H1 (cell line): Measurements from ENCODE around the gene CEACAM8. TPM values are rescaled to one million over a fixed set of nuclear protein-coding genes. Genes with fewer than 3 reads are reported as not detected.

ENCODE experiments used
- CTCF ChIA-PET: fragments of 300-600 bp; sonication (Branson Sonifier 250); formaldehyde crosslinking; loops from one replicate; lab custom pipeline; 2021; ENCODE audit not compliant: partially characterized antibody; lab: Charles Lee
- POLR2A ChIA-PET: fragments of 300-600 bp; sonication (Branson Sonifier 250); formaldehyde crosslinking; loops from one replicate; lab custom pipeline; 2021; ENCODE audit warnings: inconsistent platforms; ENCODE audit not compliant: partially characterized antibody; lab: Charles Lee
- DNase-seq, 2 experiments: peaks; one replicate each; pipeline versions ENCODE4 v3.0.0 to v3.0.0-alpha.2; 2010 to 2022; ENCODE audit warnings: low spot score in 2 of 2, low read depth in 1 of 2, mixed read lengths in 1 of 2
- FAIRE-seq: peaks from 2 replicates; lab custom pipeline; 2011; peaks lifted over from hg19 to GRCh38; lab: Jason Lieb, UNC
- H2AFZ ChIP-seq: 2 replicates; pipeline ENCODE4 v1.8.1; 2012; ENCODE audit warnings: low read length, inconsistent platforms
- H2AK5ac ChIP-seq: 2 replicates; pipeline ENCODE4 v1.6.1; 2013; ENCODE audit warnings: low read depth, low read length
- H2BK120ac ChIP-seq: replicated peaks from 2 replicates; pipeline ENCODE3; 2013; ENCODE audit warnings: low read depth, low read length, inconsistent platforms
- H2BK12ac ChIP-seq: 2 replicates; pipeline ENCODE4 v1.6.1; 2013; ENCODE audit warnings: low read depth, low read length
- H2BK15ac ChIP-seq: 2 replicates; pipeline ENCODE4 v1.6.1; 2013; ENCODE audit warnings: low read length
- H2BK20ac ChIP-seq: 2 replicates; pipeline ENCODE4 v1.6.1; 2013; ENCODE audit warnings: low read length
- H2BK5ac ChIP-seq: 2 replicates; pipeline ENCODE4 v1.6.1; 2013; ENCODE audit warnings: low read depth, low read length
- H3K14ac ChIP-seq: 2 replicates; pipeline ENCODE4 v1.6.1; 2013; ENCODE audit warnings: inconsistent platforms; ENCODE audit not compliant: insufficient read length
- H3K18ac ChIP-seq: 2 replicates; pipeline ENCODE4 v1.6.1; 2013; ENCODE audit warnings: low read length; ENCODE audit errors: extremely low read depth
- H3K23ac ChIP-seq: 2 replicates; pipeline ENCODE4 v1.6.1; 2013; ENCODE audit warnings: inconsistent platforms; ENCODE audit not compliant: insufficient read length
- H3K23me2 ChIP-seq: 2 replicates; pipeline ENCODE4 v1.6.1; 2013; ENCODE audit warnings: low read depth, low read length
- H3K27ac ChIP-seq: 2 replicates; pipeline ENCODE4 v1.6.1; 2011; ENCODE audit warnings: low read depth, low read length, inconsistent platforms
- H3K27me3 ChIP-seq, 4 experiments: replicated peaks in 1 of 4; 1 replicate in 1 of 4; 2 replicates in 3 of 4; pipeline versions ENCODE4 v1.6.1 to v1.8.1; 2011 to 2013; ENCODE audit warnings: low read length in 3 of 4, mild to moderate bottlenecking in 3 of 4, inconsistent platforms in 2 of 4, mixed read lengths in 2 of 4, moderate library complexity in 1 of 4; ENCODE audit not compliant: control insufficient read depth in 3 of 4, insufficient read depth in 3 of 4; ENCODE audit errors: extremely low read depth in 1 of 4
- H3K36me3 ChIP-seq, 4 experiments: 2 replicates each; pipeline versions ENCODE4 v1.6.1 to v1.8.1; 2011 to 2013; ENCODE audit warnings: mild to moderate bottlenecking in 4 of 4, low read length in 3 of 4, moderate library complexity in 2 of 4, control low read depth in 1 of 4, inconsistent platforms in 1 of 4; ENCODE audit not compliant: insufficient read depth in 4 of 4, control insufficient read depth in 2 of 4
- H3K4ac ChIP-seq: replicated peaks from 2 replicates; pipeline ENCODE3; 2013; ENCODE audit warnings: low read length, low read depth, mixed read lengths, inconsistent platforms; ENCODE audit not compliant: insufficient read length
- H3K4me1 ChIP-seq, 4 experiments: replicated peaks in 1 of 4; 1 replicate in 1 of 4; 2 replicates in 3 of 4; pipeline versions ENCODE4 v1.6.1 to v1.8.1; 2011 to 2013; ENCODE audit warnings: low read length in 3 of 4, inconsistent platforms in 2 of 4, mixed read lengths in 1 of 4; ENCODE audit not compliant: insufficient read depth in 4 of 4, control insufficient read depth in 3 of 4
- H3K4me2 ChIP-seq, 2 experiments: 2 replicates each; pipeline versions ENCODE4 v1.6.1 to v1.8.1; 2011 to 2013; ENCODE audit warnings: low read depth in 2 of 2, low read length in 2 of 2, control low read depth in 1 of 2, inconsistent platforms in 1 of 2, mild to moderate bottlenecking in 1 of 2; ENCODE audit not compliant: insufficient read depth in 1 of 2
- H3K4me3 ChIP-seq, 4 experiments: fragments of 200-600, 300-600 bp in 1 of 4; sonication (generic), shearing (Covaris generic), sonication (Bioruptor Twin) in 1 of 4; 2 replicates each; pipeline versions ENCODE4 v1.5.1 to v1.8.1; 2011 to 2016; ENCODE audit warnings: low read length in 4 of 4, low read depth in 3 of 4, control low read depth in 2 of 4, inconsistent platforms in 2 of 4, mild to moderate bottlenecking in 2 of 4, mixed read lengths in 1 of 4, moderate library complexity in 1 of 4; ENCODE audit not compliant: insufficient read depth in 2 of 4; ENCODE audit errors: extremely low read depth in 1 of 4
- H3K56ac ChIP-seq: replicated peaks from 2 replicates; pipeline ENCODE3; 2013; ENCODE audit warnings: low read depth, mild to moderate bottlenecking, mixed read lengths, low read length, inconsistent platforms; ENCODE audit not compliant: insufficient read length
- H3K79me1 ChIP-seq: 2 replicates; pipeline ENCODE4 v1.6.1; 2013; ENCODE audit warnings: low read depth, low read length, control low read depth
- H3K79me2 ChIP-seq, 2 experiments: 2 replicates each; pipeline versions ENCODE4 v1.6.1 to v1.8.1; 2012 to 2013; ENCODE audit warnings: low read length in 2 of 2, mild to moderate bottlenecking in 2 of 2, inconsistent platforms in 1 of 2; ENCODE audit not compliant: insufficient read depth in 2 of 2, control insufficient read depth in 1 of 2
- H3K9ac ChIP-seq, 4 experiments: replicated peaks in 1 of 4; 1 replicate in 1 of 4; 2 replicates in 3 of 4; pipeline versions ENCODE4 v1.6.1 to v1.8.1; 2011 to 2013; ENCODE audit warnings: low read depth in 3 of 4, low read length in 3 of 4, control low read depth in 2 of 4, mild to moderate bottlenecking in 2 of 4, moderate library complexity in 2 of 4, inconsistent platforms in 1 of 4; ENCODE audit errors: extremely low read depth in 1 of 4
- H3K9me3 ChIP-seq, 2 experiments: 2 replicates each; pipeline versions ENCODE4 v1.6.1 to v1.8.1; 2012 to 2013; ENCODE audit warnings: mild to moderate bottlenecking in 2 of 2, moderate library complexity in 2 of 2, control low read depth in 1 of 2, inconsistent platforms in 1 of 2, low read depth in 1 of 2, low read length in 1 of 2, mixed read lengths in 1 of 2; ENCODE audit not compliant: insufficient read depth in 2 of 2
- H4K20me1 ChIP-seq, 2 experiments: replicated peaks in 1 of 2; 2 replicates each; pipeline versions ENCODE3 to v1.8.1; 2011 to 2013; ENCODE audit warnings: inconsistent platforms in 2 of 2, low read length in 2 of 2, mild to moderate bottlenecking in 1 of 2; ENCODE audit not compliant: insufficient read depth in 2 of 2, control insufficient read depth in 1 of 2
- H4K5ac ChIP-seq: 2 replicates; pipeline ENCODE4 v1.6.1; 2013; ENCODE audit warnings: low read length, low read depth, mixed read lengths, inconsistent platforms; ENCODE audit not compliant: insufficient read length
- H4K8ac ChIP-seq: 2 replicates; pipeline ENCODE4 v1.8.0; 2013; ENCODE audit warnings: mild to moderate bottlenecking, moderate library complexity, low read length, inconsistent platforms; ENCODE audit not compliant: insufficient read depth; ENCODE audit errors: extremely low read depth
- H4K91ac ChIP-seq: replicated peaks from 2 replicates; pipeline ENCODE3; 2013; ENCODE audit warnings: low read length, mixed read lengths, inconsistent platforms; ENCODE audit not compliant: insufficient read length
- BCL11A ChIP-seq, 2 experiments: IDR thresholded peaks; one replicate each; pipeline ENCODE4 v1.6.1; 2011; ENCODE audit warnings: low read depth in 2 of 2, low read length in 2 of 2, mild to moderate bottlenecking in 2 of 2
- CHD1 ChIP-seq: IDR thresholded peaks from 2 replicates; pipeline ENCODE4 v1.6.1; 2012; ENCODE audit warnings: low read depth, low read length, improper control_type of control experiment
- CHD2 ChIP-seq: IDR thresholded peaks from 2 replicates; pipeline ENCODE4 v1.6.1; 2012; ENCODE audit warnings: low read length, improper control_type of control experiment
- CREB1 ChIP-seq: IDR thresholded peaks from 2 replicates; pipeline ENCODE4 v1.6.1; 2012; ENCODE audit warnings: inconsistent platforms
- FOSL1 ChIP-seq: IDR thresholded peaks from 2 replicates; pipeline ENCODE4 v1.6.1; 2011; ENCODE audit warnings: mild to moderate bottlenecking, low read depth, low read length, moderate library complexity; ENCODE audit not compliant: insufficient read depth
- HDAC6 ChIP-seq: IDR thresholded peaks from one replicate; pipeline ENCODE4 v1.7.1; 2012; ENCODE audit warnings: low read depth, mild to moderate bottlenecking, inconsistent platforms, low read length, moderate library complexity
- RBBP5 ChIP-seq: IDR thresholded peaks from 2 replicates; pipeline ENCODE4 v1.7.1; 2012; ENCODE audit warnings: low read depth, mild to moderate bottlenecking, inconsistent platforms, low read length, moderate library complexity, borderline replicate concordance
- SIRT6 ChIP-seq: IDR thresholded peaks from one replicate; pipeline ENCODE4 v1.7.1; 2012; ENCODE audit warnings: low read length, inconsistent platforms
- SP1 ChIP-seq: IDR thresholded peaks from 2 replicates; pipeline ENCODE4 v1.6.1; 2011; ENCODE audit warnings: low read depth, low read length
- SP4 ChIP-seq: IDR thresholded peaks from 2 replicates; pipeline ENCODE4 v1.6.1; 2012; ENCODE audit warnings: low read length, inconsistent platforms
- TAF7 ChIP-seq: optimal IDR thresholded peaks from 2 replicates; pipeline ENCODE3; 2011; ENCODE audit warnings: low read depth, mild to moderate bottlenecking, inconsistent platforms, low read length, moderate library complexity, borderline replicate concordance
- TEAD4 ChIP-seq: IDR thresholded peaks from 2 replicates; pipeline ENCODE4 v1.6.1; 2012; ENCODE audit warnings: low read depth, low read length, inconsistent platforms, mixed read lengths
- WGBS, 2 experiments: shearing (Covaris generic) in 1 of 2; methylation state at CpG; one replicate each; pipeline versions ENCODE4 v1.1.6 to v1.1.7; 2013 to 2015; ENCODE audit warnings: low lambda C conversion rate in 2 of 2, mixed read lengths in 2 of 2, inconsistent platforms in 1 of 2, low coverage in 1 of 2, missing lambda C conversion rate in 1 of 2; ENCODE audit not compliant: insufficient replicate concordance in 2 of 2, insufficient coverage in 1 of 2, insufficient read length in 1 of 2; ENCODE audit errors: extremely low coverage in 1 of 2, missing lambda C conversion rate in 1 of 2; 5-methylcytosine and 5-hydroxymethylcytosine counted together
- polyA plus RNA-seq, 7 experiments: library from polyadenylated mRNA; depleted of rRNA in 3 of 7; stranded (reverse) in 5 of 7; unstranded in 2 of 7; fragments of >200 nt in 5 of 7; fragments of 200-250 nt in 2 of 7; gene quantifications; 1 replicate in 5 of 7; 2 replicates in 1 of 7; 4 replicates in 1 of 7; pipeline versions ENCODE4 v1.2.1 to v1.2.3, GENCODE V29; 2011 to 2013; ENCODE audit warnings: missing spikeins in 2 of 7, mixed read lengths in 2 of 7
- total RNA-seq: library from RNA; stranded (reverse); fragmentation: NEBNext Ultra II Directional; extraction: Animal tissue kit (Norgen Biotek cat#: 25700); gene quantifications from 2 replicates; pipeline ENCODE4 v1.2.1, GENCODE V29; 2021
- TF ChIP-seq, protein P1 (sequence below): IDR thresholded peaks from 2 replicates; pipeline ENCODE4 v1.6.1; 2012; ENCODE audit warnings: inconsistent platforms

Gene CEACAM8
- total and polyA plus RNA-seq, 2 of the 8 experiments (the other 6 are each of a cell fraction or from before 2014, with no cell fraction given) = not detected

DNA sequence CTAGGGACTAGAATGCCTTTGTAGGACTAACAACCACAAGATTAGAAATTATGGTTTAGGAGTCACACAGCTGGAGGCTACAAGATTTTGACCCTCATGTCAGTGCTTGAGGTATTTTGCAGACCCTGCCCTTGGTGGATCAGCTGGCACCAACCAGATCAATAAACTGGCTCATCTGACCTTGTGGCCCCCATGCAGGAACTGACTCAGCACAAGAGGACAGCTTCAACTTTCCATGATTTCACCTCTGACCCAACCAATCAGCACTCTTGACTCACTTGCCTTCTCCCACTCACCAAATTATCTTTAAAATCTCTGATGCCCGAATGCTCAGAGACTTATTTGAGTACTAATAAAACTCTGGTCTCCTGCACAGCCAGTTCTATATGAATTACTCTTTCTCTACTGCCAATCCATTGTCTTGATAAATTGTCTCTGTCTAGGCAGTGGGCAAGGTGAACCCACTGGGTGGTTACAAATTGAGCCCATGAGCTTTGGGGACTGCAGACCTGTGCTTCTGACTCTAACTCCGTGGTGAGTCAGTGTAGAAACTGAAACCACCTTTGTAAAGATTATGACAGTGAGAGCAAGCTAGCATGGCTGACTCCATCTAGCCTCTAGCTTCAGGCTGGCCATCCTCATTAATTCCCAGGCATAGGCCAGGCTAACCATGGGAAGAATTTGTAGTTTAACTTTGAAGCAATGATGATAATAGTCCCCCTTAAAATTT is 33.9 kb upstream of the CEACAM8 start:
- Histone ChIP-seq H2BK20ac (no peak overlapping the region), H2BK15ac (no peak overlapping the region), H3K79me1 (no peaks in the 10 kb centered on the region), H4K8ac (no peak overlapping the region), H4K5ac (no peak overlapping the region), H3K4me1 (no peaks in the 10 kb centered on the region), H3K9me3 (peaks cover 83 to 93% of the 10 kb centered on the region in 2 experiments), H2BK5ac (no peak overlapping the region), H3K4me2 (no peak overlapping the region), H3K18ac (no peak overlapping the region), H3K79me2 (no peaks in the 10 kb centered on the region; a peak in 1 of 4 replicates), H3K14ac (no peak overlapping the region), H3K4me3 (no peak overlapping the region), H3K36me3 (no peaks in the 10 kb centered on the region), H2AK5ac (no peak overlapping the region), H3K56ac (no peak overlapping the region), H2BK12ac (no peak overlapping the region), H3K27me3 (no peaks in the 10 kb centered on the region), H4K20me1 (no peaks in the 10 kb centered on the region), H2BK120ac (no peak overlapping the region), H3K9ac (no peak overlapping the region), H2AFZ (no peak overlapping the region), H3K27ac (no peak overlapping the region), H3K23me2 (no peaks in the 10 kb centered on the region), H3K23ac (no peak overlapping the region), H4K91ac (no peak overlapping the region), H3K4ac (no peak overlapping the region)
- ChIA-PET POLR2A (no interaction called here), CTCF (interaction anchor here (0.5 to 0.6 kb wide), 2 partner anchors 42 to 1604 kb away, joined by 3 to 6 read pairs; no protein-coding TSS in a partner anchor)
- DNase-seq (no peak), FAIRE-seq (no peak)
- WGBS, 2 experiments = 50% methylated on average over 2 of the region's 2 CpGs; no CpG with 5 or more reads in 1 of the 2 experiments
- no peak for TF ChIP-seq SP1
- TF ChIP-seq TAF7 = no peak
- no peak for TF ChIP-seq CREB1
- no peak for TF ChIP-seq CHD1
- no peak for TF ChIP-seq CHD2
- no peak for TF ChIP-seq FOSL1
- no peak for TF ChIP-seq RBBP5
- TF ChIP-seq TEAD4 = no peak
- TF ChIP-seq, protein P1, sequence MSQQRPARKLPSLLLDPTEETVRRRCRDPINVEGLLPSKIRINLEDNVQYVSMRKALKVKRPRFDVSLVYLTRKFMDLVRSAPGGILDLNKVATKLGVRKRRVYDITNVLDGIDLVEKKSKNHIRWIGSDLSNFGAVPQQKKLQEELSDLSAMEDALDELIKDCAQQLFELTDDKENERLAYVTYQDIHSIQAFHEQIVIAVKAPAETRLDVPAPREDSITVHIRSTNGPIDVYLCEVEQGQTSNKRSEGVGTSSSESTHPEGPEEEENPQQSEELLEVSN = no peak
- TF ChIP-seq BCL11A (IDR thresholded peaks at IDR 0.05; ENCODE audit: low read depth in 2 of 2, low read length in 2 of 2) = no peak
- TF ChIP-seq SIRT6 = no peak
- no peak for TF ChIP-seq HDAC6
- TF ChIP-seq SP4 = no peak
